DMS53 treated with DMSO at 0.1 percent for 48 hours (cell line): Measurements from ENCODE around the gene PPP1R15B.

Experiments used
- DNase-seq: peaks from one replicate; lab custom pipeline; 2025; ENCODE audit not compliant: unreplicated experiment; lab: John Stamatoyannopoulos, UW

The PPP1R15B gene

GRCh38 chr1:204411451-204412204 lies at the start of gene PPP1R15B:
Gene PPP1R15B, minus strand, starts transcription at chr1:204411817. Its CDS starts 406 bp downstream, at chr1:204411411.
- DNase-seq: peak; percentile 96

GRCh38 chr1:204460346-204460745 lies 48.7 kb upstream of the PPP1R15B start:
- no peak for DNase-seq

- no peak for DNase-seq
These were observed 48.1 kb upstream of the PPP1R15B start for GRCh38 chr1:204459706-204460105.

GRCh38 chr1:204457666-204458065 lies 46.0 kb upstream of the PPP1R15B start:
- DNase-seq: no peak

DNA sequence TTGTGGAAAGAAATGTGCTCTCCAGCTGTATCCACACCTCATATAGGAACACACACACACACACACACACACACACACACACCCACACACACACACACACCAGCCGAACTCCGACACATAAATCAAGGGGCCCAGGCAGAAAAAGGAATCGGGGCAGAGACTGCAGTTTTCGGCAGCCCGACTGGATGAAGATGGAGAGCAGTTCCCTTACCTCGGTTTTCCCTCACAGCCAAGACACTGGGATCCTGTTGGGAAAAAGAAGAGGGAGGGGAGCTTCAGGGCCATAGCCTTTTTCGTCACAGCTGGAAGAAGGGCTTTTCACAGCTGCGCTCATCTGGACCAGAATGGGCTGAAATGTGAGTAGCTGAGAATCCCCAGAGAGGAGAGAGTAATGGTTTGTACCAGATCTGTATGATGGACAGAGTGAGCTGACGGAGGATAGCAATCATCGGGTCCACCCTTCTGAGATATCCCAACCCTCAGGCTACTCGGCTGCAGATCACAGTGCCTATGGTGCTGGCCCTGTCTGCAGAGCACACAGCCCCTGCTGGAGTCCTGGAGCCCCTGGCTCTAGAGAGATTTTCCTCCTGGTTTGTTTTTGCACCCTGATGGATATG lies 45.3 kb upstream of the PPP1R15B start:
- no peak for DNase-seq

GRCh38 chr1:204455831-204456145 lies 44.2 kb upstream of the PPP1R15B start:
- no peak for DNase-seq

DNA sequence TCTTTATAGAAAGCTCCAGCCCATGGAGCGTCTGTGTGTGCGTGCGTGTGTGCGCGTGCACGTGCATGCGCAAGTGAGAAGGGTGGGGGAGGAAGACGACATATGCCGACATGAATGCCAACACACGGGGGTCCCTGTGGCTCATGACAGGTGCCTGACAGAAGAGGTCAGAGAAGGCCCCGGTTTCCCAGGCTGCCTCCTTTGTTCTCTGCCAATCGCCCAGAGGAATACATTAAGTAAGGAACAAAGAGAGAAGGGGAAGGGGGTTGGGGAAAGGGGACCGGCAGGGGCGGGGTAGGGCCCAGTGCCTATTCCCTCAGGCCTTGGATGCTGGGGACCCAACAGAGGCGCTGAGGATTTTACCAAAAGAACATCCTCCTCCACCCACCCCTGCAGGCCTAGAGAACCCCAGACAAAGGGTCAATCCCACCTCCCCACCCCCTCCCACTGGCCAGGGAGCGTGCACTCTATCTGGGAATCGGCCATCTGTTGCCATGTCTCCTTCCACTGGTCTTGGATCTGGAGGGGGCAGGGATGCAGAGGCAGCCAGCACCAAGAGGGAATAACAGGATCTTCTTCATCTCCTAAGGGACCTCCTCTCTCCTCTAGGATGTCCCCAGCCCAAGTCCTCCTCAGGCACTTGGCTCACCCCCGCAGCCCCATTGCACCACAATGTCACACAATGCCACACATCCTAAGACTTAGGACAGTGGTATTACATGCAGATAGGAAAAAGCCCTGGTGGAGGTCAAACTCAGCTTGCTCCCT lies 43.6 kb upstream of the PPP1R15B start:
- DNase-seq: no peak

- DNase-seq: no peak
These were observed 42.9 kb upstream of the PPP1R15B start for GRCh38 chr1:204454476-204454875.

- no peak for DNase-seq
These were observed 41.6 kb upstream of the PPP1R15B start for GRCh38 chr1:204453141-204453772.

DNA sequence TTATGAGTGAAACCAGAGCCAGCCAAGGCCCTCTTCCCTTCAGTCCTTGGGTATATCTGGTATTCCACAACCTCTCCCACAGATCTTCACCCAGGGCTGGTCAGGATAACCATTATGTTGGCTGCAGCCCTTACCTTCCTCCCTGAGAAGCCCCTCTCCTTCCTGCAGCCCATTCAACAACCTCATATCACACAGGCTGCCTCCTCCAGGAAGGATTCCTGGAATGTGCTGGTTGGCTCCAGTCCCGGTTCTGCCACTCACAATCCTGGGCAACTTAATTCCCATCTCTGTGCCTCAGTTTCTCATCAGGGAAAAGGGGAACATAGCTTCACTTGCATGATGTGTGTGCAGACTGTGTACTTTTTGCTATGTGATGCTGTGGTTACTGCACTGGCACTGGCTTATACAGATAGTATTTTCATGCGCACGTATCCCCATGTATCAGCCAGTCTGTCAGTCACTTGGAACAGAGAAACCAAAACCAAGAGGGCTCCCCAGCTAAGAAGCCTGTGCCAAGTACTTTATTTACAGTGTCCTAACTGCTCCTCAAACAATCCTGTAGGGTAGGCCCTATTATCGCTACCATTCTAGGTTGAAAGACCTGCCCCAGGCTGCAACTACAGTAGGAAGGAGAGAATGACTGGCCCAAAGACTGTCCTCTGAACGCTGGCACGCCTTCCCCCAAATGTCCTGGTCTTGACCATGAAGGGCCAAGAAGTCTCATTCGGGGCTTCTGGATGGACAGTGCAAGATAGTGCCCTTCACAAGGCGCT lies 39.9 kb upstream of the PPP1R15B start:
- DNase-seq: no peak

DNA sequence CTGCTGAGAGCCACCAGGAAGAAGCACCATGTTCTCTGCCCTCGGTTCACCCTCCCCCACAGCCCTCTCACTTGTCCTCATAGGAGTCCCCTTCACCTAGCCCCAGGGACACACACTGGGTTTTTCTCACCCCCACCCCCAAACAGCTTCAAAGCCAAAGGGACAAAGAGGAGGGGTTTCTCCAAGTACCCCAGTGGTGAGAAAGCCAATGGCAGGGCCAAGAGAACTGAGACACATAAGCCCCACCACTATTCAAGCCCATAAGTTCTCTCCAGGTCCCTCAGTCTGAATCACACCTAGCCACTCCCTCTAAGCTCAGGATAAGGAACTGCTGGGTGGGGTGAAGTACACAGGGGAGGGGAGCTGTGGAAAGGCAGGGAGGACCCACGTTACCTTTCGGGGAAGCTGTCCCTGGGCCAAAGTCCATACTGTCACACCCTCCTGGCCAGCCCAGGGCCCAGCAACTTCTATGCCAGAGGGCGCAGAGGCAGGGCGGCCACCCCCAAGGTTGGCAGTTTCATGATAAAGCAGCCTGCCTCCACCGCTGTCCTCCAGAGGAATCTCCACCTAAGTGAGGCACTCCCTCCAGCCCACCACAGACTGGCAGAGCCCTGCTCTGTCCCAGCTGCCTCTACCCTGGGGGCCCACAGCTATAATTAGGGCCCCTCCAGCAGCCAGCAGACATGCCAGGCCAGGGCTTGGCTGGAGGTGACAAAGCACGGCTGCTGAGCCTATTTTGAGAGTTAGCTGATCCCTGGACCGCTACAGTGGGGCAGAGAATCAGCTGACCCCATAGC lies 39.0 kb upstream of the PPP1R15B start:
- no peak for DNase-seq

- no peak for DNase-seq
These were observed 38.2 kb upstream of the PPP1R15B start for GRCh38 chr1:204449678-204450280.

DNA sequence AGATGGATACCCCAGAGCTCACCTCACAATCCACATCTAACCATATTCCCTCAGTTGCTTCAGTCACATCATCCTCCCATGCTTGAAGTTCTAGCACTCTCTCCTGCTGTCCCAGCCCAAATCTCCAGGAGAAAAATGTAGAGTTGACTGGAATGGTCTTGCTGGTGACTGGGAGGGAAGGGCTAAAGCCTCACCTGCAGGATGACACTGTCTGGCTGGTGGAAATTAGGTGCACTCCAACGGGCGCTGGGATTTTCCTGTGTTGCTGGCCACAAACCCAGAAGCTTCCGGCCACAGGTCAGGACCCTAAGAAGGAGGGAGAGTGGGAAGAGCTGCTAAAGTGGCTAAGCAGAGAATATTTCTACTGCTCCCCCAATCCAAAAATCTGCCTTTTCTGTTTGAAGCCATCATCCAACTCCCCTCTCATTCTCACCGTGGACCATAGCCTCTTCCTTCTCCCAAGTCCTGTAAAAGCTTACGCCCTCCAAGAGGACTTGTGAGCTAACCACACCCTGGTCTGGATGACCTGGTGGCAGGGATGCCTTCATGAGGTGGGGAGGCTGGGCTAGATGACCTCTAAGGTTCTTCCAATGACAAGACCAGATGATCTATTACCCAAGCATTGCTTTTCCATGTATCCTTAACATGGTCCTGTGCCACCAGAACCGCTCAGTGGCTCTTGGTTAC lies 37.5 kb upstream of the PPP1R15B start:
- no peak for DNase-seq

- DNase-seq: peak; percentile 30
These were observed 36.8 kb upstream of the PPP1R15B start for GRCh38 chr1:204448344-204448964.

DNA sequence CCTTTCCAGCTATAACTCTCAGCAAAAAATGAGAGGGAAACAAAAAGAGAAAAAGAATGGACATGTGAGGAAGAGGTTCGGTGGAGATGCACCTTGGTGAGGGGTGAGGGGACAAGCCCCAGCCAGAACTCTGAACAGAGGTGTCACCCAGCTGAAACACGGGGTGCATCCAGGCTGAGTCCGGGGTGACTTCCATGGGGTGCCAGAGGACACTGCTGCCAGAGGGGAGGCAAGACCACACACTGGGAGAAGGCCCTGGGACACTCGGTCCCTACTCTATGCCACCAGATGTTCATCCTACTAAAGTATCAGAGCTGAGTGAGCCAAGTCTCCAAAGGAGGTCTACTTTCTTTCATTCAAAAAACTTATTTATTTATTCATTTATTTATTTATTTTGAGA lies 36.1 kb upstream of the PPP1R15B start:
- no peak for DNase-seq

GRCh38 chr1:204447190-204447589 lies 35.6 kb upstream of the PPP1R15B start:
- no peak for DNase-seq

- peak; percentile 79 for DNase-seq
These were observed 34.9 kb upstream of the PPP1R15B start for GRCh38 chr1:204446413-204447111.

DNA sequence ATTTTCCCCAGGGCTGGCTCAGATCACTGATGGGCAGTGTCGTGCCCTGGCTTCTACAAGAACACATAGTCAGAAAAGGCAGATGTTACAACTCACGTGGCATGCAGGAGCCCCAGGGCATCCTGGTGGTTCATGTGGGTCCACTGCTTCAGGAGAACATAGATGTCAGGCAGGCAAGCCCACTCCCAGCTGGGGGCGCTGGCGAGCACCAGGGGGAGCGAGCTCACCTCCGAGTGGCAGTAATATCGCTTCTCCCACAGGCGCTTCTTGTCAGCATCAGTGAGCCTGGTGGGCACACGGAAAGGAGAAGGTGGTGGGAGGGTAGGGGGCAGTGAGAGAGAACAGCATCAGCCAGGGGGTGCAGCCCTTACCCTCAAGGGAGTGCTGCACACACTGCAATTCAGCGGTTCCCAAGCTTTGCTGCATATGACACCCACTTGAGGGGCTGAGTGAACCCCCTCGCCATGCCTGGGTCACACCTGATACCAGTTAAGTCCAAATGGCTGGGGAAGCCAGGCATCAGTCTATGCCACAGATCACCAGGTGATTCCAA lies 34.3 kb upstream of the PPP1R15B start:
- peak; percentile 42 for DNase-seq
